GM12878 (cell line): ENCODE measurements around the gene MRPL46.
"Not testable (repeated sequence)": the region's sequence is repeated elsewhere in the genome, so short reads cannot be mapped to it uniquely, and the experiment has no call there.

ENCODE experiments used
- PKNOX1 ChIP-seq: fragments of 450-650 bp; IDR thresholded peaks from 2 replicates; pipeline ENCODE4 v1.6.1; 2016; ENCODE audit warnings: mild to moderate bottlenecking
- POLR2A ChIP-seq: IDR thresholded peaks from 2 replicates; pipeline ENCODE4 v1.6.1; 2011; ENCODE audit warnings: low read depth, mild to moderate bottlenecking, low read length

GRCh38 chr15:88434106-88434505 lies 33.1 kb downstream of the MRPL46 start:
- TF ChIP-seq PKNOX1, POLR2A: not testable (repeated sequence)
